ENCODE results near the gene POLR2A. TPM values are rescaled to one million over a fixed set of nuclear protein-coding genes. Genes with fewer than 3 reads are reported as not detected.

Gene POLR2A
- total and polyA plus RNA-seq, 2 of the 13 experiments (the other 11 are each of a cell fraction or from before 2014, with no cell fraction given) = 17.8 to 18.3 TPM

GRCh38 chr17:7436556-7437368 is 47.4 kb upstream of the POLR2A start (continued):
- peak; percentile 55; the same call in 1 of the 2 replicates for TF ChIP-seq POGK (CRISPR knock-in tag; conservative IDR thresholded peaks at IDR 0.05)
- peak; percentile 57; the same call in 1 of the 2 replicates for TF ChIP-seq HIC2 (CRISPR knock-in tag; IDR thresholded peaks at IDR 0.05; ENCODE audit: low read depth)
- peak; percentile 76 for TF ChIP-seq XRCC5 (optimal IDR thresholded peaks at IDR 0.05; ENCODE audit: low read length)
- 0 out of 2 replicates have a peak, but pooled peaks have one; percentile 54 for TF ChIP-seq ZSCAN12 (CRISPR knock-in tag; IDR thresholded peaks at IDR 0.05)
- 0 out of 2 replicates have a peak, but pooled peaks have one; percentile 25 for TF ChIP-seq ZNF574 (CRISPR knock-in tag; IDR thresholded peaks at IDR 0.05)
- TF ChIP-seq MLX (CRISPR knock-in tag; IDR thresholded peaks at IDR 0.05) = 0 out of 2 replicates have a peak, but pooled peaks have one; percentile 12
- peak; percentile 39; the same call in 1 of the 2 replicates for TF ChIP-seq KDM2A (CRISPR knock-in tag; IDR thresholded peaks at IDR 0.05; ENCODE audit: borderline replicate concordance, low read depth)
- TF ChIP-seq SALL1 (CRISPR knock-in tag; IDR thresholded peaks at IDR 0.05) = 0 out of 2 replicates have a peak, but pooled peaks have one; percentile 50
- TF ChIP-seq HOXA3 (CRISPR knock-in tag; IDR thresholded peaks at IDR 0.05) = peak; percentile 63
- 0 out of 2 replicates have a peak, but pooled peaks have one; percentile 40 for TF ChIP-seq TFDP2 (CRISPR knock-in tag; IDR thresholded peaks at IDR 0.05)
- TF ChIP-seq ZNF136 (CRISPR knock-in tag; IDR thresholded peaks at IDR 0.05; ENCODE audit: low read depth) = no peak
- peak; percentile 63; the same call in 1 of the 2 replicates for TF ChIP-seq ZNF776 (CRISPR knock-in tag; IDR thresholded peaks at IDR 0.05)
- TF ChIP-seq MEIS2 (CRISPR knock-in tag; IDR thresholded peaks at IDR 0.05) = 0 out of 2 replicates have a peak, but pooled peaks have one; percentile 32
- peak; percentile 21; the same call in 1 of the 2 replicates for TF ChIP-seq SAP130 (CRISPR knock-in tag; IDR thresholded peaks at IDR 0.05; ENCODE audit: low read depth)
- TF ChIP-seq CREB1 (IDR thresholded peaks at IDR 0.05) = peak; percentile 74
- TF ChIP-seq CREB1 (CRISPR knock-in tag; IDR thresholded peaks at IDR 0.05) = no peak
- TF ChIP-seq TFDP1 (CRISPR knock-in tag; IDR thresholded peaks at IDR 0.05; ENCODE audit: borderline replicate concordance) = peak; percentile 71; the same call in 1 of the 2 replicates

All from HepG2 (cell line).